Stimulated activated CD8-positive, alpha-beta memory T cell treated with anti-CD3 and anti-CD28 coated beads, Interleukin-4, amount 100 ng/mL, for 1 hour (primary cell): ENCODE measurements around the gene NAALADL1.
A peak's percentile ranks its signal among the peaks of the same experiment; 100 is the strongest.
"Not testable (repeated sequence)": the region's sequence is repeated elsewhere in the genome, so short reads cannot be mapped to it uniquely, and the experiment has no call there.

Experiments
- DNase-seq, 2 donors: peaks; one replicate each; pipeline ENCODE4 v3.0.0-alpha.2; 2020; ENCODE audit warnings: low read depth in 2 of 2, low spot score in 1 of 2

Gene NAALADL1

DNA sequence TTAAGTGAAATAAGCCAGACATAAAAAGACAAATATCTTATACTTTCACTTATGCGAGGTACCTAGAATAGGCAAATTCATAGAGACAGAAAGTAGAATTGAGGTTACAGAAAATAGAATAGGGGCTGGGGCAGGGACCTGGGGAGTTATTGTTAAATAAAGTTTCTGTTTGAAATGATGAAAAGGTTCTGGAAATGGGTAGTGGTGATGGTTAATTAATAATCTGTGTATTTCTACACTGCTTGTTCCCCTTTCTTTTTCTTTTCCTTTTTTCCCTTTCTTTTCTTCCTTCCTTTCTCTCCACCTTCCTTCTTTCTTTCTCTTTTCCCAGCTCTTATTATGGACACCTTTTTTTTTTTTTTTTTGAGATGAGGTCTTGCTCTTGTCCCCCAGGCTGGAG lies 2.8 kb downstream of the NAALADL1 start:
- no peak for DNase-seq

- no peak for DNase-seq
Measured at GRCh38 chr11:65053827-65054508, 4.4 kb downstream of the NAALADL1 start.

GRCh38 chr11:65051398-65051858 lies 6.9 kb downstream of the NAALADL1 start:
- no peak for DNase-seq

- no peak for DNase-seq
Measured at GRCh38 chr11:65047581-65048422, 10.6 kb downstream of the NAALADL1 start.

GRCh38 chr11:65045728-65046127 lies 12.6 kb downstream of the NAALADL1 start:
- DNase-seq, result no peak

- no peak for DNase-seq
Measured at GRCh38 chr11:65045061-65045460, 13.3 kb downstream of the NAALADL1 start.

DNA sequence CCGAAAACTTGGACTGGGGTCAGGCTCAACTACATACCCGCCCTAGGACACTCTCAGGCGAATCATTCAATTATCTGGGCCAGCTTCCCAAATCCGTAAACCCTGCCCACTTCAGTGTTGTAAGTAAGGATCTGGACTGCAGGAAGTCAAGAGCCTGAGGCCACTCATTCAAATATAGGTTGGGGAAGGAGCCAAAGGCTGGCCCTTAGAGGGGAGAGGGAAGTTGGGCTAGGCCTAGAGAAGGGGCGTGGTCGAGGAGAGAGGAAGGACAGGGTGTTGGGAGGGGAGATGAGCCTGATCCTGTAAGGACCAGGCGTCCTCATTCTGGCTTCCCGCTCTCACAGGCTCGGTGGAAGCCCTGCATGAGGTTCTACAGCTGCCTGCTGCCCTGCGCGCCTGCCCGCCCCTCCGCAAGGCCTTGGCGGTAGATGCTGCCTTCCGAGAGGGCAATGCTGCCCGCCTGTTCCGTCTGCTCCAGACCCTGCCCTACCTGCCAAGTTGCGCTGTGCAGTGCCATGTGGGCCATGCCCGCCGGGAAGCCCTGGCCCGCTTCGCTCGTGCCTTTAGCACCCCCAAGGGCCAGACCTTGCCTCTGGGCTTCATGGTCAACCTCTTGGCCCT lies 14.4 kb downstream of the NAALADL1 start:
- DNase-seq, result no peak

- DNase-seq, result no peak
Measured at GRCh38 chr11:65042891-65043290, 15.5 kb downstream of the NAALADL1 start.

GRCh38 chr11:65040847-65041622 lies 17.3 kb downstream of the NAALADL1 start, which contains the start of gene SAC3D1:
Gene SAC3D1 (plus strand): TSS chr11:65041210. CDS start chr11:65041293, 83 bp downstream.
- DNase-seq, result peak; percentile 51 to 73

DNA sequence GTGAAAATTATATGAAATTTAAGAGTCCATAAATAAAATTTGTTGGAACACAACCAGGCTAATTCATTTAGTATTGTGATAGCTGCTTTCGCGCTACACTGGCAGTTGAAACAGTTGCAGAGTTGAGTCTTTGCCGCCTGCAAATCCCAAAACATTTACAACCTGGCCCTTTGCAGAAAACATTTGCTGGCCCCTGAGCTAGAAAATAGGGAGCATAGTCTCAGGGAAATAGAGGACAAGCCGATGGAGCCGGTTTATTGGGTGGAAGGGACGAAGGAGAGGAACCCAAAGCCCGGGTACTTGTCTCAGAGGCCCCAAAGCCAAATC lies 17.9 kb downstream of the NAALADL1 start:
- DNase-seq, result no peak

DNA sequence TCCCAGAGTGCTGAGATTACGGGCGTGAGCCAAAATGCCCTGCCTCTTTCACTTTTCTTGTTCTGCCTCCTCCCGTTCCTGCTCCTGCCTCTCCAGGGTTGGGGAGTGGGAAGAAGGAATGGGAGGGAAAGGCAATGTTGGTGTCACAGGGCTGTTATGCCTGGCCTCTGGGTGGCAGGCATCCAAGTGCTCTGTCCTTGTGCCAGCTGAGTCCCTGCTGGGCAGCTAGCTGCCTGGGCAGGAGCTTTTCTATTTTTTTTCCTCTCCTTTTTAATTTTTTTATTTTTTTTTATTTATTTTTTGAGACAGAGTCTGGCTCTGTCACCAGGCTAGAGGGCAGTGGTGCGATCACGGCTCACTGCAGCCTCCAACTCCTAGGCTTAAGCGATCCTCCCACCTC lies 21.4 kb downstream of the NAALADL1 start:
- no peak for DNase-seq

DNA sequence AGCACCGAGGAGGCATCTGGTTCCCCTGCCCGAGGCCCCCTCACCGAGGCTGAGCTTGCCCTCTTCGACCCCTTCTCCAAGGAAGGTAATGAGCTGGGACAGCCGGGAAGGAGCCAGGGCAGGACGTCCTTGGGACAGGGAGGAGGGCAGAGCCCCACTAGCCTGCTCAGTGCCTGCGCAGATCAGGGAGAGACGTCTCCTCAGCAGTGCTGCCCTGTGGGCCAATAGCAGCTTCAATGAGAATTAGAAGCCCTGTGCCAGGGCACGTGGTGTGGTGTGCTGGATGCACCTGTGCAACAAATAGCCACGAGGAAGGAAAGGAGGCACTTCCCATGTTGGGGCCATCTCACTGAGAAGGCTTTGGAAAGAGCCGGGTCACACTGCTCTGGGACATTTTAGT lies 22.8 kb downstream of the NAALADL1 start:
- no peak for DNase-seq

DNA sequence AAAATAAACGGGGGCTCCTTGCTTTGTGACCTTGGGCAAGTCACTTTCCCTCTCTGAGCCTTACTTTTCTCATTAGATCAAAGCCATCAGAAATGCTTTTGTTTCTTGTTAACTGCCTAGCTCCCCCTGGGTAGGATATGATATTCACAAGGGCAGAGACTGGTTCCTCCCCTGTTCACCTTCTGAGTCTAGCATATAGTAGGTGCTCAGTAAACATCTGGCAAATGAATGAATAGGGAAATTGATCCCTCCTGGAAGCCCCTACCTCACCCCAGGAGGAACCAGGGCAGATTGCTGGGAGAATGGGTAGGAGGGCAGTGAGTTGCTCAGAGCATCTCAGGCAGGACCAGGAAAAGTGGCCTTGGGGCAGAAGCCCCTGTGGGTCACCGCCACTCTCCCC lies 23.9 kb downstream of the NAALADL1 start:
- DNase-seq, result no peak

DNA sequence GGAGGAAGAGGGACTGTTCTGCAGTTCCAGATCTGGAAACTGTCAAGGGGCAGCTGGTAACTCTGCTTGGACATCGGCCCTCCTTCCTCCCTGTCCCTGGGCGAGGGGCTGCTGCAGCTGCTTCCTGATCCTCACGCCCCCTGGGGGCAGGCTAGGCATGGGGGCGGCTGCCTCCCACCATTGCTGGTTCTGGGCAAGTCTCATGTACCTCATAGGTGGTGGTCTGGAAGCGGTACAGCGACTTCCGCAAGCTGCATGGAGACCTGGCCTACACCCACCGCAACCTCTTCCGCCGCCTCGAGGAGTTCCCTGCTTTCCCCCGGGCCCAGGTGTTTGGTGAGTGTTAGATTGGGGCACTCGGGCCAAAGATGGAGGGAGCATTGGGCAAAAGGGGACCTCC lies 26.1 kb downstream of the NAALADL1 start:
- DNase-seq, result no peak

GRCh38 chr11:65027213-65028067 lies 30.9 kb downstream of the NAALADL1 start, which contains the start of gene SNX15:
Gene SNX15 (plus strand): TSS chr11:65027439. CDS start chr11:65027538, 99 bp downstream.
- DNase-seq, result peak; percentile 79 to 82

- DNase-seq, result no peak
Measured at GRCh38 chr11:65026810-65027209, 31.5 kb downstream of the NAALADL1 start.

DNA sequence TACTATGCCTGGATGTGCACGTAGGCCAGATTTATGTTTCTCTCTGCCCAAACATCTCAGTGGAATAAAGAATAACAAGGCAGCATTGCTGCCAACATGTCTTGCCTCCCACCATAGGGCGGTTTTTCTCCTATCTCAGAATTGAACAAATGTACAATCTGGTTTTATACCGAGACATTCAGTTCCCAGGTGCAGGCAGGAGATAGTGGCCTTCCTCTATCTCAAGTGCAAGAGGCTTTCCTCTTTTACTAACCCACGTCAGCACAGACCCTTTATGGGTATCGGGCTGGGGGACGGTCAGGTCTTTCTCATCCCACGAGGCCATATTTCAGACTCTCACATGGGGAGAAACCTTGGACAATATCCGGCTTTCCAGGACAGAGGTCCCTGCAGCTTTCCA lies 34.9 kb downstream of the NAALADL1 start:
- not testable (repeated sequence) for DNase-seq

DNA sequence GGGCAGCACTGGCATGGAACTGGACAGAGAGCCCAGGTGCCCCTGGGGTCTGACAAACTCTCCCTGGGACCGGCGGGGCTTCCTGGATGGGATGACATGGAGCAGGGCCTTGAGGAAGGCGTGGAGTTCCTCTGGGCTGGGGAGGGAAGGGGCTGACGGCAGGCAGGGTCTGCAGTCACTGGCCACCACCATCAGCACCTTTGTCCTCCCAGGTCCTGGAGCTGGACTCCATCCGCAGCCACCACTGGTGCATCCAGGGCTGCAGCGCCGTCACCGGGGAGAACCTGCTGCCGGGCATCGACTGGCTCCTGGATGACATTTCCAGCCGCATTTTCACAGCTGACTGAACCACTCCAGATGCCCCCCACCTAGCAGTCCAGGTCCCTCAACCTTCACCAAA lies 36.8 kb downstream of the NAALADL1 start:
- DNase-seq, result no peak

- no peak for DNase-seq
Measured at GRCh38 chr11:65021003-65021402, 37.4 kb downstream of the NAALADL1 start.

- DNase-seq, result no peak
Measured at GRCh38 chr11:65019824-65020223, 38.5 kb downstream of the NAALADL1 start.
